Jurkat, Clone E6-1 (cell line): ENCODE results near the gene FGFR3.
A peak's percentile ranks its signal among the peaks of the same experiment; 100 is the strongest.

Experiments used
- DNase-seq: peaks from one replicate; pipeline ENCODE4 v3.0.0-alpha.2; 2011; ENCODE audit warnings: low read depth, low spot score
- H3K4me3 ChIP-seq: 2 replicates; pipeline ENCODE4 v1.5.1; 2011; ENCODE audit warnings: mild to moderate bottlenecking, low read length, control low read depth, moderate library complexity

Gene FGFR3

DNA sequence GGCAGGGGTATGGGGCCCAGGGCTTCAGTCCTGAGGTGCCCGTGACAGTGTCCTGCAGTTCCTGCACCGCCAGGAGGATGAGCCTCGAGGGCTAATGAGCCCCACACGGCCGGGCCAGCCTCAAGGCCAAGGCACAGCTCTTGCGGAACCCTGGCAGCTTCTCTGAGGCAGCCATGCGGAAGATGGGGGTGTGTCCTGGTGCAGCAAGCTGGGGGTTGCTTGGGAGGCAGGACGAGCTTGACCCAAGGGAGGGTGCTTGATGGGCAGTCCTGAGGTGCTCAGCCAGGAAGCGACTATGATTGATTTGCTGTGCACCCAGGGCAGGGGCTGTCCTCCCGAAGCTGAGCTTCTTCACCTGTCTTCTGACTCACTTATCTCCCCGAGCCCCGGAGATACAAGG lies 9.1 kb upstream of the FGFR3 start:
- H3K4me3 ChIP-seq = no peak overlapping the region
- DNase-seq = no peak

DNA sequence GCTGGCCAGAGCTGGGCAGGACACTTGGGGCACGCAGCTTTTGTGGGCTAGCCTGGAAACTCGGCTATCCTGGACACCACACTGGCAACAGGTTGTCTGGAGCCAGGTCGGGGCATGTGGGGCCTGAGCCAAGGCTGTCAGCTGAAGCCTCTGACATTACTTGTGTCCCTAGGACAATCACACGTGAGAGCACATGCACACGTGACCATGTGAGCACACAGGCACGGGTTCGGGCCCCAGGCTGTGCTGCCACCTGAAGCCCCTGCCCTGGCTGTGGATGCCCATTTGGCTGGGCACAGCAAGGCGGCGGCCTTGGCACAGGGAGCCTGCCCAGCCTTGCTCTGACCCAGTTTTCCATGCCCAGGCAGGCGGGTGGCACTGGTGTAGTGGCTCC lies 8.7 kb upstream of the FGFR3 start:
- H3K4me3 ChIP-seq = no peak overlapping the region
- no peak for DNase-seq

DNA sequence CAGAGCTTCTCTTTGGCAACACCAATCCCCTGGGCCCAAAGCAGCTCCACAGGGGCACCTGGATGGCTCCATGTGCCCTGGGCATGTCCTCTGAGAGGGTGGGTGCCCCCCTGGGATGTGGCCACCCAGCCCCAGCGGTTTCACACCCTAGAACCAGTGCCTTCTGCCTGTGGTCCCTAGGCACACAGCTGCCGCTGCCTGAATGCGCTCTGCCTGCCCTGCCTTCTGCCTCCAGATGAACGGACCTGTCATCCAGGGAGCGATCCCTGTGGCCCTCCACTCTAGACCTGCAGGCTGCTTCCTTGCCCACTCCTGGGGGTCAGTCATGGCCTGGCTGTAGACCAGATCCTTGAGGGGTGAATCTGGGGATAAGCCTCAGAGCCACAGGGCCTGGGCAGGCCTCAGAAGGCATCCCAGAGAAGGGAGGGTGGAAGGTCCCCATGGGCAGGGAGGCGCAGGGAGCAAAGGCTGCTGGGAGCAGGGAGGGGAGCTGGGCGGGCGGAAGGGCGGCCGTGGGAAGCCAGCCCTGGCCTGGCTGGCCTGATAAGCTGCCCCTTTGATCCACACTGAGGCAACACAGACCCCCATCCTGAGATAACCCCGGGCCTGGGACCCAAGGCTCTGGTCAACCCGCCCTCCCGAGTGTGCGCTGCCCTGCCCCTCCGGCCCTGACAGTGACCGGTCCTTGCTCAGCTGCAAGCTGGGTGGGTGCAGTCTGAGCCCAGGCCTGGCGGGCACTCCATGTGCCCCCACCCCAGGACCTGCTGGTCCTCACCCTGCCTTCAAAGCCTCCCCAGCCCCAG lies 8.1 kb upstream of the FGFR3 start:
- DNase-seq = no peak
- no peak overlapping the region for H3K4me3 ChIP-seq

DNA sequence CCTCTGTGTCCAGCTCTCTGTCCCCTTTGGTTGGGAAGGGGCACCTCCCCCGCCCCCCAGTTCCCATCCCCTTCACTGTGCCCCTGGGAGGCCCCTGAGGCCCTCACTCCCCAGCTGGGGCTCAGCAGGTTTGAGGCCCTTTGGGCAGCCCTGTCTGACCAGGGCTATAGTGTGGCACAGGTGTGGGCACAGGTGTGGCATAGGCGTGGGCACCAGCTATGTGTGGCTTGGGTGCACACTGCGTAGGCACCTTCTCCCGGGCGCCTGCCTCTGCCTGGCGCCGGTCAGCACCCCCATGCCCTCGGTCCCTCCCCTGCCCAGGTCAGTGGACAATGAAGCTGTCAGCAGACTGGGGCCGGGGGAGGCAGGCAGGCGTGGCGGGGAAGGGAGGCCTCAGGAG lies 7.5 kb upstream of the FGFR3 start:
- DNase-seq = no peak
- H3K4me3 ChIP-seq = no peak overlapping the region

DNA sequence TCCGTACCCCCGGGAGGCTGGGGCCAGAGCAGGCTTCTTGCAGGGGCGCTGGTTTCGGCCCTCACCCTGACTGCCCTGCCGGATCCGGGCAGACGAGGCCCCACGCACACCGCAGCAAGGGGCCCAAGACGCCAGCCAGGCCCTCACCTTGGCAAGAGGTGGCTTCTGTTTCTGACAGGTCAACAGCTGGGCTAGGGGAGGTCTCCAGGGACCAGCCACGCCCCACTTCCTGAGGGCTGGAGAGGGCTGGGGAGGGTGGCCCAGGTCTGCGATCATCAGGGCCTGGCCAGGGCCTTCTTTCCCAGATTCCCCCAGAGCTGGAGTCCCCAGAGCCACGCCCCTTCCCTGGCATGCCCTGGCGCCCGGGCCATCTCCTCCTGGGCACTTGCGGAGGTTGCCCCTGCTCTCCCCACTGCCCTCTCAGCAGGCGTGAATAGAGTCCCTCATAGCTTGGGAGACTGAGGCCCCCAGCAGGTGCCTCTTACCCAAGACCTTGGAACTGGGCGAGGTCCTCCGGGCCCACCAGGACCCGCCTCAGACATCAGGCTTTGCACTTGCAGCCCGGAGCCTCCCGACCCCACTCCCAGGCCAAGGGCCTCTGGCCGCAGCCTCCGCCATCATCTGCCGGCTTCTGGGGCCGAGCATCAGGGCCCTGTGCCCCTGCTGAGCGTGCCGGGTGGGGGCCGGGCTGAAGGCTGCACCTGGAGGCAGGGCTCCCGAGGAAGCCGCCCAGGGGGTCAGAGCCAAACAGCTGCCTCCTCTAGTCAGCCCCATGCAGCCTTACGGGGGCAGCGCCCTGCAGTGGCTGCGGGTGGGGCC lies 6.3 kb upstream of the FGFR3 start:
- DNase-seq = no peak

DNA sequence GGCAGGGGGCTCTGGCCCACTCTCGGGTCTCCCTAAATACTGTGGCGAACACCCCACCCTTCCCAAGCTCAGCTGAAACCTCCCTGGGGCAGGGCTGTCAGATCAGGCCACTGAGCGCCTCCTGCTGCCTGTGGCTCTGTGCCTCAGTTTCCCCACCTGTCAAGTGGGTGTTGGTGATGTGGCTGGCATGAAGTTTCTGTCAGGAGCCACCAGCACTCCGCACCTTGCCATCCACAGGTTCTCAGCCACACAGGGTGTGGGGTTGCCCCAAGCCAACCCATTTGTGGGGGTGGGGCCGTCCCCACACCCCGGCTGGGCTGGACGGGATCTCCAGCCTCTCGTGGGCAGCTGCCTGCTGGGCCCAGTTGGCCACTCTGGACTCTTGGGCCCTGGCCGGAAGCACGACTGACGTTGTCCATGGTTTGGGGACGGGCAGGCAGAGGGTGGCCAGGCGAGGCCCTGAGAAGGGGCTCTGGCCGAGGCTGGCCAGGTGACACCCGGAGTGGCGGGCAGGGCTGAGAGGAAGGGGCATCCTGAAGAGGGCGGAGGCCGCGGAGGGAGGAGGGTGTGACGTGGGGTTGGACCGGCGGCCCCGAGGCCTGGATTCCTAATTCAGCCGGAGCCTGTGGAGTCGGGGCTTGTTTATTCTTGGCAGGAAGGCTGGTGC lies 5.5 kb upstream of the FGFR3 start:
- no peak overlapping the region for H3K4me3 ChIP-seq
- DNase-seq = no peak

More for the DNA sequence above, 6.3 kb upstream of the FGFR3 start:
- no peak overlapping the region for H3K4me3 ChIP-seq

DNA sequence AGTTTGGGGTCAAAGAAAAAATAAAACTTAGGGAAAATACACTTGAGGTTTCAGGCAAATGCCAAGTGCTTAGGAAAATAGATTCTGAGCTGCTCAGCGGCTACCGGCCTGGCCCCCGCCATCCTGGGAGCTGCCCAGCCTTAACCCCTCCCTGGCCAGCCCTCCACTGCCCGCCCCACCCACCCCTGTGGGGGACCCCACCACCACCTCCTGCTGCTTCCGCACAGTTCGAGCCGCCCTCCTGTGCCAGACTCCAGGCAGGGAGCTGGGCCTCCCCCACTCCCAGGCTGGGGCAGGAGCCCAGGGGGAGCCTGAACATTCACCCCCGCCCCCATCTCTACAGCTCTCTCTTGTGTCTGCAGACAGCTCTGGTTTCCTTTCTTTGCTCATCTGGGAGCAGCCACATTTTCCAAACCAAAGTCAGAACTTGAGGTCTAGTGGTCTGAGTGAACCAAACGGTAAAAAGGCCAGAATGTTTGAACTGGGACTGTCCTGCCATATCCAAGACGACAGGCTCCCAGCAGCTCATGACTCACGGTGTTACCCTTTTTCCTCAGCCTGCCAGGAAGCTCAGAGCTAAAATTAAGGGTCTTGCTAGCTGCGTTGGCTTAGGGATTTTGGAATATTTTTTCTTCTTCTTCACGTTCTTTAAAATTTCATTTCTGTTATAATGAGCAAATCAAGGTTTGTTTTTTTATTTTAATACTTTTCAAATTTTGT lies 4.7 kb upstream of the FGFR3 start:
- no peak overlapping the region for H3K4me3 ChIP-seq
- DNase-seq = no peak

DNA sequence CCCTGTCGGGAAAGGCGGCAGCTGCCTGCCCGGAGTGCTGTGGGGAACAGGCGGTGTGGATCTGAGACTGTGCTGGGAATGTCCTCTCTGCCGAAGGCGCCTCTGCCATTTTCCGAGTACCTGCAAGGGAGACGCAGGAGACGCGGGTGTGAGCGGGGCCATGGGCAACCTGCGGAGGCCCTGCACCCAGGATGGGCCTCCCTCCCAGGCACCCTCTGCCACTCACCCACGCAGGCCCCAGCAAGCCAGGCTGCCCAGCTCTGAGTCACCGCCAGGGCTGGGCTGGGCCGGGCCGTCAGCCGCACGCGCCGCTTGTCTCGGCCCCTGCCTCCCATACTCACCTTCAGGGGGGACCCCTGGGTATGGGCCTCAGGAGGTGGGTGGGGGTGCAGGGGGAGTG lies 3.5 kb upstream of the FGFR3 start:
- no peak overlapping the region for H3K4me3 ChIP-seq
- no peak for DNase-seq

DNA sequence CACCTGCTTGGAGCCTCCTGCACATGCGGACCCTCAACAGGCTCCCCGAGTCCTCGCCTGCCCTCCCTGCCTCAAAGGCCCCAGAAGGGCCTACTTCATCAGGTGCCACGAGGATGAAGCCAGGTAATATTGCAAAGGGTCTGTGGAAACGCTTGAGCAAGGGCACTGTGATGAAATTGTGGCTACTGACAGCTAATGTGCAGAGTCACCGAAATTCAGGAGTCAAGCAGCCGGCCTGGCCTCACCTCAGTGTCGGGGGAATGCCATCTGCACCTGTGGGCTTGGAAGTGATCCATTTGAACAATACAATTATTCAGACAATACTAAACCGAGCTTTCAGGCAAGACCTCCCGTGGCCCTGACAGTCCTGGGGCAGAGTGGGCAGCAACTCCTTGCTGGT lies 3.1 kb upstream of the FGFR3 start:
- H3K4me3 ChIP-seq = no peak overlapping the region
- no peak for DNase-seq

DNA sequence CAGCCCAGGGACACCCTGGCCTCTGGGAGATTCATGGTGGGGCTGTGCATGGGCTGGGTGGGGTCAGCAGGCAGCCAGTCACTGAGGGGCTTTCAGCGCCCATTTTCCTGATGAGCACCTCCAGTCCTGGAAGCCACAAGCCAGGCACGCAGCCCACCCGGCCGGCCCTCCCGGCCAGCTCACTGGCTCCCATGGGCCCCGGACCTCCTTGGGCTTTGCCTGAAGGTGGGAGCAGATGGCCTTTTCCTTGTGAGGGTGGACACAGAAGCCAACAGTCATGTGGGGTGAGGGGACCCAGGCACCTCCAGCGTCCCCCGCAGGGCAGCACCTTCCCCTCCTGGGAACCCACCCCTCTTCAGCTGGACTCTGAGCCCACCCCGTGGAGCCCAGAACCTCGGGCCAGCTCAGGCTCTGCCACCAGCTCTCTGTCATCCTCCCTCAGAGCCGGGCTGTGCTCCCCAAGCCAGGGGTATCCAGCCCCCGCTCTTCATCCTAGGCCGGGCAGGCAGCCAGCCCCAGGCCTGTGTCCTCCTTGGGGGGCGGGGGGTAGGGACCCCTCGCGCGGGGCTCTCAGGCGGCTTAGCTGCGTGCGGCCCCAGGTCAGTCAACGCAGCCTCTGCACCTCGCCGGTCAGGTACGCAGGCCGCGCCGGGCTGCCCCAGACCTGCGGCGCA lies 798 bp upstream of the FGFR3 start:
- H3K4me3 ChIP-seq = no peak overlapping the region
- DNase-seq = no peak

DNA sequence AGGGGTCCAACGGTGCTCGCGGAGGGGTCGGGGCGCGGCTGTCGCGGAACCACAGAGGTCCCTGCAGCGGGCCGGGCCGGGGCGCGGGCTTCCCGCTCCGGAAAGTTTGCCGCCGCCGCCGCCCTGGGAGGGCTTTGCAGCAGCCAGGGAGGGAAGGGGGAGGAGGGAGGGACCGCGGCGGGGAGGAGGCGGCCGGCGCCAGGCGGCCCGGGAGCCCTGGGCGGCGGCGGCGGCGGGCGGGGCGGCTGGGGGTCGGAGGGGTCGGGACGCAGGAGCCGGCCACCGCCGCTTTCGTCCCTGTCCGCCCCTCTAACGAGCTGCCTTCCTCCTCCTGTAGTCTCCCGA lies 375 bp downstream of the FGFR3 start:
- DNase-seq = no peak
- H3K4me3 ChIP-seq = peak overlapping the region; percentile 34

DNA sequence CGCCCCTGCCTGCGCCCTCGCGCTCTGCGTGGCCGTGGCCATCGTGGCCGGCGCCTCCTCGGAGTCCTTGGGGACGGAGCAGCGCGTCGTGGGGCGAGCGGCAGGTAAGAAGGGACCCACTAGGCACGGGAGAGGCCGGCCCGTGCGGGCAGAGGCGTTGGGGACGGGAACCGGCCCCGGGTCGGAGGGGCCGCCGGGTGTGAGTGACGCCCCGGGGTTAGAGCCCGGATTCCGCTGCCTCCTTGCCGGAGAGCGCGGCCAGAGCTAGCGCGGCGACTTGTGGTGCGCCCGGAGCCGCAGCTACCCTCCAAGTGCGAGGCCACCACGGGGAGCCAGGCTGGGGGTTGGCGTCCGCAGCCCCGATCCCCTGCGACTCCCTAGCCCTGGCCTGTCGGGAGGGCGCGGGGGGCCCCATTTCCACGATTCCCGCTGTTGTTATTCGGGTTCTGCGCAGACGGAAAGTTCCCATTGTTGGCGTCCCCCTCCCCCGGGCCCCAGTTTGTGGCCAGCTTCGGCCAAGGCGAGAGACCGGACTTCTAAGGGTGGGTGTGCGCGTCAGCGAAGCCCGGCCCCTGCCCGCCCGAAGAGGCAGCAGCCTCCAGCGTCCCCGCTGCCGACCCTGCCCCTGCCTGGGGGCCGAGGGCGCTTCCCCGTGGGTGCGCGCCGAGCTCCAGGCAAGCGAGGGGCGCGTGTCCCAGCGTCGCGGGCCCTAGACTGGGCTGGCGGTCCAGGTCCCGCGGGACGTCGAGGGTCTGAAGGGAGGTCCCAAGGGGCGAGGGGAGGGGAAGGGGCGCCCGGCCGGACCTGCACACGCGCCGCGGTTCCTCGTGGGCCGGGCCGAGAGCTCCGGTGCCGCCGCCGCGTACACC lies 1.1 kb downstream of the FGFR3 start:
- peak overlapping the region; percentile 29 for H3K4me3 ChIP-seq
- no peak for DNase-seq

DNA sequence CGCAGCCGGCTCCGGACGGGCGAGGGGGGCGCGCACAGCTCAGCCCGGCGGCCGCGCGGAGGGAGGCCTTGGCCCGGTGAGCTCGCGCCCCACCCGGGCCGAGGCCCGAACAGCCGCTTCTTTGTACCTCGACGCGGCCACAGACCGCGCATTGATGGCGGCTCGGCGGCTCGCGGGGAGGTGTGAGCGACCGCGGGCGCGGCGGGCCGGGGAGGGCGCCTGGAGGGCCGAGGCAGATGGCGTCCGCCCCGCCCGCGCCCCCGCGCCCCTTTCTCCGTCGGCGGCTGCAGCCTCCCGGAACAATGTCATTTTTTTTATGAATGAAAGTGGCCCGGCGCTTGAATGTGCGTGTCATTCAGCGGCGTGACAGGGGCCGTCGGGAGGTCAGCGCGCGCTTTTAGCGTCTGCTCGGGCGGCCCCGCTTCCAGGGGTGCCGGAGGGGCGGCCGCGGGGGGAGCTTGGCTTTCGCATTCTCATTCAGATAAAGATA lies 1.8 kb downstream of the FGFR3 start:
- DNase-seq = no peak
- no peak overlapping the region for H3K4me3 ChIP-seq

DNA sequence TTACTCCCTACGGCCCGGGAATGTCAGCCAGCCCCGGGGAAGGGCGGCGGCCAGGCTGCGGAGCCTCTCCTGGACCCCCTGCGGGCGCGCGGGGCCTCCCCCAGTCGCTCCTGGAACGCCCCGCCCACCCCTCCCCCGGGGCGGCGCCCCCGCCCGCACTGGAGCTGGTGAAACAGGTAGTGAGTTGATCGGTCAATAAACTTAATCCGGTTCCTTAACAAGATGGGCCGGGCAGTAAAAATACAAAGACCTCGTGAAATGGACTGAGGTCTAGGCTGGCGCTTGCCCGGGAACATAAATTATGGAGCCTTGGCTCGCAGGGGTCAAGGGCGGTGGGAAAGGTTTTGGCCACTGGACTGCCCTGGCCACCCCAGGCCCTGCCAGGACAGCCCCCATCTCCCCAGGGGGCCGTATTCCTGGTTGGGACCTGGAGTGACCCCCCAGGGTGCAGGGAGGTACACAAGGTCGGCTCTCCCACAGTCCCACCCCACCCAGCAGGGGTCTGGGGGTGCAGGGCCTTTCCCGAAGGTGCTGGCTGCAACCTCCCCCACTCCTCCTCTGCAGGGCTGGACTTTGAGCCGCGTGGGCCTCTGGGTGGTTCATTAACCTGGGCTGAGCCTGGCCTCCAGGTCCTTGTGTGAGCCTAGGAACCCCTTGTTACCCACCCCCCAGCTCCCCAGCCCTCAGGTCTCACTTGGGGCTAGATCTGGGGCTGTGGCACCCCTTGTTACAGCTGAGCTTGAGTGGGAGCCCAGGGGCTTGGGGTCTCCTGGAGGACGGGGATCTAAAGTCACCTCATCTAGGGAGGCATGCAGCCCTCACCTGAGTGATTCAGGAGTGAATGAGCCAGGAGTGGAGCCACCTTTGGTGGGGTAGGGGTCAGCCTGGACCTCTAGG lies 2.5 kb downstream of the FGFR3 start:
- no peak for DNase-seq
- H3K4me3 ChIP-seq = no peak overlapping the region

DNA sequence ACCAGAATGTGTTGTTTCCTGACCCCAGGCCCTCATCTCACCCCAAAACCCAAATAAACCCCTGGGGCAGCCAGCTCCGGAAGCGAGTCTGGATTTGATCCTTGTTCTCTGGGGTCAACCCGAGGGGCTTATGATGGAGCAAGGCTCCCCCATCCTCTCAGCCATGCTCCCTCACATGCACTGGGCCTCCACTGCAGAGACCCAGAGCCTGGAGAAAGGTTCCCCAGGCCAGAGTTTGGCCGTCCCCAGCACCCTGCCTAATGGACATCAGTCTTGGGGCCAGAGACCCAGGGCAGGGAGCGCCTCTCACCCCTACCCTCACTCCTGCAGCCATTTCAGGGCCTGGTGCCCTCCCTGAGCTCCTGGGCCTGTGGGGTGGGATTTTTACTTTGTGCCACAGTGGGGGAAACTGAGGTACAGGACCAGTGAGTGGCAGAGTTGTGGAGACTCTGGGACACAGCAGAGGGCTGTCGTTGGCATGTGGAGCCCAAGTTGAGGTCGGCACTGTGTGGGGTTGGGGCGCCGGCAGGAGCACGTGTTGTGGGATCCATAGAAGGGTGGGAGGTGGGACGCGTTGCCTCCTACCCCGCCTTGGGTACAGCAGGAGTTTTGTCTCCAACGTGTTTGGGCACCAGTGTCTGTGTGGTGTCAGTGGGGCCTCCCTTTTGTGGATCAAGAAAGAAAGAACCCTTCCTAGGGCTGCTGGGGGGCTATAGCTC lies 3.6 kb downstream of the FGFR3 start:
- DNase-seq = no peak
- H3K4me3 ChIP-seq = no peak overlapping the region

DNA sequence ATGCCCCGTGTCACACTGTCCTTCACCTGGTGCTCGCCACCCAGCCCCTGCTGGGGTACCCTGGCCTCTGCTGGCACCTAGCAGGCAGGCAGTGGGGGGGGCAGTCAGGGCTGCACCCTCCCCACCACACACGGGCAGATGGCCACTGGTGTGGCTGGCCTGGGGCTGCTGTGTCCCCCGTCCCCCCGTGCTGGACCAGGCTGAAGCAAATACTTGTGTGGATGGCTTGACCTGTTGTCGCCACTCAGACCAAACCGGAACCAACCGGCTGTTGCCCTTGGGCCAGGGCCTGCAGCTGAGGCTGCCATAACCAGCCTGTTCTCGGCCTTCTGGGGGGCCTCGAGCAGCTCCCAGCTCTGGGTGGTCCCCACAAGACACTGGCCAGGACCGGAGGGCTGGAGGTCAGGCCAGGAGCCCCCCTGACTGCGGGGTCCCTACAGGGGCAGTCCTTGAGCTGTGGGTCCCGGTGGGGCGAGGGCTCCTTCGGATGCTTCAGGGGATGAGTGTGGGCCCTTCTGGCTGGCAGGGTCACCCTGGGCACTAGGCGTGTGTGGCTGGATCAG lies 4.3 kb downstream of the FGFR3 start:
- no peak for DNase-seq
- H3K4me3 ChIP-seq = no peak overlapping the region
